K562 (cell line): Measurements from ENCODE around the gene NR2F6. TPM values are rescaled to one million over a fixed set of nuclear protein-coding genes. Genes with fewer than 3 reads are reported as not detected.

Experiments
- ATAC-seq: fragments of 200-7000 bp; cut with Tn5 transposase; 3 replicates; pipeline ENCODE4 v1.9.1; 2020; ENCODE audit warnings: moderate library complexity
- BruUV-seq: library from RNA; stranded (reverse); fragments of 400-500 nt; replicated peaks from 2 replicates; lab custom pipeline; 2021; lab: Mats Ljungman, UMichigan
- CTCF ChIA-PET: fragments of 300-600 bp; formaldehyde crosslinking; extraction: SDS; loops from one replicate; lab custom pipeline; 2021; ENCODE audit warnings: low intra/inter-chr PET ratio; lab: Yijun Ruan, JAX
- POLR2A ChIA-PET: fragments of 300-600, 350-650 bp; sonication (Branson Sonifier 250); formaldehyde crosslinking; extraction: SDS; loops from one replicate; lab custom pipeline; 2021; ENCODE audit warnings: antibody characterized with exemption, inconsistent platforms; lab: Yijun Ruan, JAX
- DNase-seq, 4 experiments: peaks; one replicate each; pipeline versions ENCODE4 v3.0.0 to v3.0.0-alpha.2; 2011 to 2018; ENCODE audit warnings: low spot score in 3 of 4, mixed read lengths in 3 of 4; ENCODE audit errors: extremely low read depth in 1 of 4
- FAIRE-seq: peaks from 2 replicates; lab custom pipeline; 2011; peaks lifted over from hg19 to GRCh38; lab: Jason Lieb, UNC
- H2AFZ ChIP-seq: 2 replicates; pipeline ENCODE4 v1.6.0; 2011; ENCODE audit warnings: low read depth, low read length, control low read depth, inconsistent platforms
- H3K27ac ChIP-seq: fragments of 200-600 bp; 3 replicates; pipeline ENCODE4 v1.8.0; 2011; ENCODE audit warnings: low read depth, mild to moderate bottlenecking, control low read depth, inconsistent platforms, low read length, moderate library complexity, mixed read lengths; ENCODE audit errors: extremely low read depth
- H3K27me3 ChIP-seq, 2 experiments: fragments of 300-600 bp in 1 of 2; 2 replicates in 1 of 2; 3 replicates in 1 of 2; pipeline versions ENCODE4 v1.6.0 to v1.8.0; 2011; ENCODE audit warnings: inconsistent platforms in 2 of 2, low read length in 2 of 2, mild to moderate bottlenecking in 1 of 2, mixed read lengths in 1 of 2, moderate library complexity in 1 of 2; ENCODE audit not compliant: control insufficient read depth in 2 of 2, insufficient read depth in 2 of 2
- H3K36me3 ChIP-seq: fragments of 300-600 bp; 3 replicates; pipeline ENCODE4 v1.8.0; 2011; ENCODE audit warnings: mild to moderate bottlenecking, low read length, inconsistent platforms; ENCODE audit not compliant: control insufficient read depth, insufficient read depth
- H3K4me1 ChIP-seq, 2 experiments: fragments of 200-600 bp in 1 of 2; replicated peaks in 1 of 2; 2 replicates in 1 of 2; 3 replicates in 1 of 2; pipeline versions ENCODE4 v1.5.1 to v1.8.0; 2011; ENCODE audit warnings: inconsistent platforms in 2 of 2, low read length in 2 of 2, mild to moderate bottlenecking in 1 of 2, mixed read lengths in 1 of 2, moderate library complexity in 1 of 2; ENCODE audit not compliant: control insufficient read depth in 2 of 2, insufficient read depth in 2 of 2
- H3K4me2 ChIP-seq: 2 replicates; pipeline ENCODE4 v1.6.1; 2011; ENCODE audit warnings: low read length, control low read depth, inconsistent platforms, mixed read lengths; ENCODE audit not compliant: insufficient read depth
- H3K4me3 ChIP-seq: fragments of 200-600 bp; sonication (generic), shearing (Covaris generic); 2 replicates; pipeline ENCODE4 v1.5.1; 2016; ENCODE audit warnings: control low read depth, inconsistent platforms
- H3K79me2 ChIP-seq: fragments of 200-600 bp; 3 replicates; pipeline ENCODE4 v1.8.0; 2011; ENCODE audit warnings: low read length, inconsistent platforms; ENCODE audit not compliant: control insufficient read depth, insufficient read depth
- H3K9ac ChIP-seq, 2 experiments: 2 replicates each; pipeline versions ENCODE4 v1.6.0 to v1.6.1; 2011; ENCODE audit warnings: low read depth in 2 of 2, low read length in 2 of 2, control low read depth in 1 of 2, inconsistent platforms in 1 of 2, mild to moderate bottlenecking in 1 of 2, mixed read lengths in 1 of 2; ENCODE audit not compliant: insufficient read depth in 1 of 2
- H3K9me1 ChIP-seq: one replicate; pipeline ENCODE4 v1.6.0; 2011; ENCODE audit warnings: inconsistent platforms, mild to moderate bottlenecking, low read length, moderate library complexity; ENCODE audit not compliant: control insufficient read depth, insufficient read depth
- H3K9me3 ChIP-seq: replicated peaks from 2 replicates; pipeline ENCODE4 v1.5.1; 2011; ENCODE audit warnings: low read depth, low read length, inconsistent platforms; ENCODE audit not compliant: control insufficient read depth, insufficient read depth
- H4K20me1 ChIP-seq: replicated peaks from 2 replicates; pipeline ENCODE4 v1.6.1; 2011; ENCODE audit warnings: low read length, inconsistent platforms, mixed read lengths; ENCODE audit not compliant: control insufficient read depth, insufficient read depth
- DDX20 ChIP-seq: fragments of 450-650 bp; IDR thresholded peaks from 2 replicates; pipeline ENCODE4 v1.6.1; 2016; ENCODE audit warnings: missing genetic modification characterization, low read depth, mild to moderate bottlenecking, missing compliant biosample characterization, moderate library complexity
- MAFF ChIP-seq: IDR thresholded peaks from 2 replicates; pipeline ENCODE4 v1.6.1; 2012; ENCODE audit warnings: low read length, improper control_type of control experiment
- POLR2G ChIP-seq: fragments of 200-400 bp; formaldehyde crosslinking; IDR thresholded peaks from 2 replicates; pipeline ENCODE4 v1.6.1; 2017; ENCODE audit warnings: low read depth, mild to moderate bottlenecking, antibody characterized with exemption, low read length, moderate library complexity
- WGBS: fragments of 100-300 bp; shearing (Covaris generic); methylation state at CpG from one replicate; pipeline ENCODE4 v1.1.6; 2016; ENCODE audit warnings: low coverage, mixed read lengths; ENCODE audit not compliant: insufficient coverage; ENCODE audit errors: missing lambda C conversion rate; 5-methylcytosine and 5-hydroxymethylcytosine counted together
- in situ Hi-C: fragments of 300-500 bp; cut with MboI; formaldehyde crosslinking; loops from 4 replicates; pipeline ENCODE4 v1.15.0; 2018; ENCODE audit warnings: inconsistent platforms, mixed read lengths
- intact Hi-C: fragments of 100-400 bp; cut with micrococcal nuclease; formaldehyde crosslinking; loops from 2 replicates; pipeline ENCODE4 v1.14.2; 2022
- polyA plus RNA-seq, 8 experiments: library from polyadenylated mRNA; depleted of rRNA in 4 of 8; stranded (reverse) in 5 of 8; unstranded in 3 of 8; fragments of >200 nt; fragmentation: Nextera tagmentation in 2 of 8; fragmentation: Illumina TruSeq in 1 of 8; extraction: Ambion mirVana in 2 of 8; extraction: Trizol in 1 of 8; gene quantifications; 2 replicates each; pipeline versions ENCODE4 v1.2.1 to v1.2.3, GENCODE V29; 2011 to 2014; ENCODE audit warnings: inconsistent platforms in 1 of 8, missing spikeins in 1 of 8
- total RNA-seq, 7 experiments: library from RNA; depleted of rRNA in 6 of 7; stranded (reverse); fragments of >200 nt in 6 of 7; fragmentation: Illumina TruSeq in 2 of 7; extraction: Trizol in 2 of 7; gene quantifications; 2 replicates each; pipeline versions ENCODE4 v1.2.1 to v1.2.3, GENCODE V29; 2011 to 2021; ENCODE audit warnings: low replicate concordance in 1 of 7
- TF ChIP-seq, protein P1 (sequence below): fragments of 450-650 bp; IDR thresholded peaks from 2 replicates; pipeline ENCODE4 v1.6.1; 2017; ENCODE audit warnings: antibody characterized with exemption

NR2F6 gene
- total and polyA plus RNA-seq, 9 of the 15 experiments (the other 6 are each of a cell fraction or from before 2014, with no cell fraction given): 0.76 to 97.5 (median 18.8) TPM

- DNase-seq: no peak
- BruUV-seq: no TSS peak
- Histone ChIP-seq H3K4me3 (no peak overlapping the region), H3K9me3 (no peaks in the 10 kb centered on the region), H2AFZ (no peak overlapping the region), H3K36me3 (peaks cover 47% of the 10 kb centered on the region; the same call in 1 of the 3 replicates), H3K9me1 (no peaks in the 10 kb centered on the region), H3K27ac (peak overlapping the region; percentile 47; the same call in 2 of the 3 replicates), H4K20me1 (0 out of 2 replicates have a peak, but pooled peaks cover 7% of the 10 kb centered on the region), H3K27me3 (no peaks in the 10 kb centered on the region), H3K4me2 (no peak overlapping the region), H3K79me2 (no peaks in the 10 kb centered on the region; the same call in 1 of the 3 replicates), H3K9ac (peak overlapping the region in 1 of 2 experiments; percentile 80; a peak in 2 of 4 replicates), H3K4me1 (peaks cover 12 to 45% of the 10 kb centered on the region in 2 experiments; a peak in 4 of 5 replicates)
- TF ChIP-seq POLR2G (peak; percentile 6), DDX20 (tag) (no peak), MAFF (no peak)
- TF ChIP-seq, protein P1, sequence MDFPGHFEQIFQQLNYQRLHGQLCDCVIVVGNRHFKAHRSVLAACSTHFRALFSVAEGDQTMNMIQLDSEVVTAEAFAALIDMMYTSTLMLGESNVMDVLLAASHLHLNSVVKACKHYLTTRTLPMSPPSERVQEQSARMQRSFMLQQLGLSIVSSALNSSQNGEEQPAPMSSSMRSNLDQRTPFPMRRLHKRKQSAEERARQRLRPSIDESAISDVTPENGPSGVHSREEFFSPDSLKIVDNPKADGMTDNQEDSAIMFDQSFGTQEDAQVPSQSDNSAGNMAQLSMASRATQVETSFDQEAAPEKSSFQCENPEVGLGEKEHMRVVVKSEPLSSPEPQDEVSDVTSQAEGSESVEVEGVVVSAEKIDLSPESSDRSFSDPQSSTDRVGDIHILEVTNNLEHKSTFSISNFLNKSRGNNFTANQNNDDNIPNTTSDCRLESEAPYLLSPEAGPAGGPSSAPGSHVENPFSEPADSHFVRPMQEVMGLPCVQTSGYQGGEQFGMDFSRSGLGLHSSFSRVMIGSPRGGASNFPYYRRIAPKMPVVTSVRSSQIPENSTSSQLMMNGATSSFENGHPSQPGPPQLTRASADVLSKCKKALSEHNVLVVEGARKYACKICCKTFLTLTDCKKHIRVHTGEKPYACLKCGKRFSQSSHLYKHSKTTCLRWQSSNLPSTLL: no peak
- CTCF ChIA-PET: interaction anchor here (1.2 kb wide), 1 partner anchor 73 kb away, joined by 8 read pairs; no protein-coding TSS in a partner anchor
- ATAC-seq: no peak
- no peak for FAIRE-seq
- WGBS: 77% methylated on average over 14 of the region's 14 CpGs
- in situ Hi-C loops (no loop called here), intact Hi-C loops (no loop called here)
- POLR2A ChIA-PET: interaction anchor here (0.6 to 1.0 kb wide), 2 partner anchors 17 to 46 kb away, joined by 3 to 4 read pairs; no protein-coding TSS in a partner anchor
Observed at GRCh38 chr19:17210296-17210695, 35.4 kb downstream of the NR2F6 start.
